Mononuclear cell (primary cell): ENCODE measurements around the gene ANKRD42. TPM values are rescaled to one million over a fixed set of nuclear protein-coding genes. Genes with fewer than 3 reads are reported as not detected.
"Not testable (repeated sequence)": the region's sequence is repeated elsewhere in the genome, so short reads cannot be mapped to it uniquely, and the experiment has no call there.

Experiments used
- H3K27me3 ChIP-seq: 2 replicates; pipeline ENCODE4 v1.6.0; 2011; ENCODE audit warnings: low read length, control low read depth; ENCODE audit not compliant: insufficient read depth
- H3K4me1 ChIP-seq: 2 replicates; pipeline ENCODE4 v1.5.1; 2011; ENCODE audit warnings: mild to moderate bottlenecking, low read length, control low read depth; ENCODE audit not compliant: insufficient read depth
- H3K4me3 ChIP-seq: 2 replicates; pipeline ENCODE4 v1.5.1; 2011; ENCODE audit warnings: mild to moderate bottlenecking, low read length, moderate library complexity
- H3K9me3 ChIP-seq: 2 replicates; pipeline ENCODE4 v1.5.1; 2011; ENCODE audit warnings: low read depth, mild to moderate bottlenecking, control low read depth, low read length
- total RNA-seq: library from RNA; depleted of rRNA; stranded (reverse); fragments of >200 nt; gene quantifications from one replicate; pipeline ENCODE4 v1.2.3, GENCODE V29; 2012

Gene ANKRD42
- total RNA-seq, 1 donor: 5.8 TPM

DNA sequence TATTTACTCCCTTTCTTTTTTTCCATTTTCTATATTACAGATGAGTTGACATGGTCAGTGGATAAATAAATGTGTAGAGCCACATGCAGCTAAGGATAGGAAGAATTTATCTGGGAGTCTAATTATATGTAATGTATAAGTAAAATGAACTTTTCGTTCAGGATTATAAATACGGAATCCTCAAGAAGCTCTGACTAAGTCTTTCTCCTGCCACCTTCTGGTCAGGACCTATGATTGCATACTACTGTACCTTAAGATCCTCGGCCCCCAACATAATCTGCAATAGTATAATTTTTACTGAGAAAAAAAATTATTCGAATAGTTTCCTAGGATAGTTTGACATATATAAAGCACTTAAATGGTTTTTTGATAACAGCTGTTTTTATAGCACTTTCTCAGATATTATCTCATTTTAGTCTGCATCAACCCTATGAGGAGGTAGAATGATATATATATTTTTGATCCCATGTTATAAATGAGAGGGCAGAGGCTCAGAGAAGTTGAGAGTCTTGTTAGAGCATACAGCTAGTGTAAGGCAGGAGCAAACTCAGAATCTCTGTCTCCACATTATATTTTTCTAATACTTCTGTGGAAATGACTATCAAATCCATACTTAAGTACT lies 56.6 kb downstream of the ANKRD42 start:
- Histone ChIP-seq H3K9me3 (no peaks in the 10 kb centered on the region), H3K4me1 (no peaks in the 10 kb centered on the region), H3K4me3 (no peak overlapping the region), H3K27me3 (no peaks in the 10 kb centered on the region)

GRCh38 chr11:83252266-83252665 lies 58.8 kb downstream of the ANKRD42 start:
- Histone ChIP-seq H3K27me3 (no peaks in the 10 kb centered on the region), H3K4me1 (no peaks in the 10 kb centered on the region), H3K9me3 (no peaks in the 10 kb centered on the region), H3K4me3 (no peak overlapping the region)

DNA sequence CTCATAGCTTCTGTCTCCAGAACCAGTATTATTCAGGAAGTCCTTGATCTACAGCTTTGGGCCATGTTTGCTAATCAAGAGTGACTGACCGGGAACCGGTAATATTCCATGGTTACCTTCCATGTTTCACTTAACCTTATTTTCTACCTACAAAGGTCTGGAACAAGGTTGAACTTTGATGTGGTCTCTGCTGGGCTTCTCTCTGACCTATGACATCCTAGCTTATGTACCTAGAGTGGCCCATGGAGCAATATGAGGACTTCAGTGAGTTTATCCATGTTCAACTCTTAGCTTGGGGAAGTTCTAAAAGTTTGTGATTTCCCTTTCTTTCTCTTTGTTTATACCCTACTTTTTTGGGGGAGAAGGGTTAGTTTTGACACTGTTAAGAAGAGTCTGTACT lies 59.4 kb downstream of the ANKRD42 start:
- Histone ChIP-seq H3K27me3 (no peaks in the 10 kb centered on the region), H3K4me3 (no peak overlapping the region), H3K4me1 (no peaks in the 10 kb centered on the region), H3K9me3 (no peaks in the 10 kb centered on the region)

- Histone ChIP-seq H3K4me3 (no peak overlapping the region), H3K4me1 (no peaks in the 10 kb centered on the region), H3K9me3 (no peaks in the 10 kb centered on the region), H3K27me3 (no peaks in the 10 kb centered on the region)
Measured at GRCh38 chr11:83255366-83255765, 61.9 kb downstream of the ANKRD42 start.

DNA sequence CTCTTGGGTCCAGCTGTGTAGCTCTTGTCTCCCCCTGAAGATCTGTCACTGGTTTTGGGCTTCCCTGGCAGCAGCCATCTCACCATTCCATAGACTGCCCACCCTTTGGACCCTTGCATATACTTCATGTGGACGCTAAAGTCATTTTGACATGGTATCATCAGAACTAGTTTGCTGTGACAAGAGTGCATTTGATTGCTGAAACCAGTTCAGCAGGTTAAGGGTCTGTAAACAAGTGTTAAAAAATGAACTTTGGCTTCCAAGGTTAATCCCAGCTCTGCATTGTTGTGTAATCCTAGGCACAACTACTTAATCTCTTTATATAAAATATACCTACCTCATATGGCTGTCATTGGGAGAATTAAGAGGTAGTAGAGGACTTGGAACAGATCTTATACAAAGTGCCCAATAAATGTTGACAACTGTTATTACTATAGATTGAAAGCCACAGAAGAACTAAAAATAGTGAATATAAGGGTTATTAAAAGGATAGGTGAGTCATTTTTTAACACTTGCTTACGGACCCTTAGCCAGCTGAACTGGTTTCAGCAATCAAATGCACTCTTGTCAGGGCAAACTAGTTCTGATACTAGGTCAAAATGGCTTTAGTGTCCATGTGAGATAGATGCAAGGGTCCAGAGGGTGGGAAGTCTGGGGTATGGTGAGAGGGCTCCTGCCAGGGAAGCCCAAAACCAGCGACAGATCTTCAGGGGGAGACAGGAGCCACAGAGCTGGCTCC lies 63.3 kb downstream of the ANKRD42 start:
- H3K27me3 ChIP-seq: no peaks in the 10 kb centered on the region
- no peaks in the 10 kb centered on the region for H3K9me3 ChIP-seq
- no peaks in the 10 kb centered on the region for H3K4me1 ChIP-seq
- no peak overlapping the region for H3K4me3 ChIP-seq

- H3K9me3 ChIP-seq: no peaks in the 10 kb centered on the region
Measured at GRCh38 chr11:83257761-83258168, 64.3 kb downstream of the ANKRD42 start.

GRCh38 chr11:83259559-83259958 lies 66.0 kb downstream of the ANKRD42 start:
- Histone ChIP-seq H3K9me3 (no peaks in the 10 kb centered on the region), H3K4me1 (no peaks in the 10 kb centered on the region), H3K27me3 (no peaks in the 10 kb centered on the region), H3K4me3 (no peak overlapping the region)

More at GRCh38 chr11:83257761-83258168, 64.3 kb downstream of the ANKRD42 start:
- Histone ChIP-seq H3K27me3 (no peaks in the 10 kb centered on the region), H3K4me1 (no peaks in the 10 kb centered on the region), H3K4me3 (no peak overlapping the region)

DNA sequence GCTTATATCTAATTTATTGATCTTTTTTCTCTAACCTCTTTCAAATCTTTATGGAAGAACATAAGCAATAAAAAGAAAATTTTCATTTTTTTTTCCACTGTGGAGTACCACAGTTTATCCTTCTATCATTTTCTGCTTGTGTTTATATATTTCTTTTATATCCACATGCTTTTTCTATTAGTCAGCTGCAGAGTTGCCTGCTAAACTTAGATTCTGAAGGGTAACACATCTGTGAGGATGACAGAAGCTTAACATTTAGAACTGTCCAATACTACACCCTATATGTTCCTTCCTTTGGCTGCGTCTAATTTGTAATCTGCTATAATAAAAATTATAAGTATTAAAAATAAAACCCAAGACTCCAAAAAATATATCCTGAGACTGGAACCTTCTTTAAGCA lies 71.8 kb downstream of the ANKRD42 start:
- Histone ChIP-seq H3K27me3 (no peaks in the 10 kb centered on the region), H3K4me1 (no peaks in the 10 kb centered on the region), H3K9me3 (no peaks in the 10 kb centered on the region), H3K4me3 (no peak overlapping the region)

DNA sequence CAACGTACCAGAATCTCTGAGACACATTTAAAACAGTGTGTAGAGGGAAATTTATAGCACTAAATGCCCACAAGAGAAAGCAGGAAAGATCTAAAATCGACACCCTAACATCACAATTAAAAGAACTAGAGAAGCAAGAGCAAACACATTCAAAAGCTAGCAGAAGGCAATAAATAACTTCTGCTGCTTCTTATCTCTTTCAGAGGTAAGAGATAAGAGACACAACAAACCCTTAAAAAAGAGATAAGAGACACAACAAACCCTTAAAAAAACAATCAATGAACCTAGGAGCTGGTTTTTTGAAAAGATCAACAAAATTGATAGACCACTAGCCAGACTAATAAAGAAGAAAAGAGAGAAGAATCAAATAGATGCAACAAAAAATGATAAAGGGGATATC lies 75.6 kb downstream of the ANKRD42 start:
- H3K4me3 ChIP-seq, H3K9me3 ChIP-seq, H3K4me1 ChIP-seq, H3K27me3 ChIP-seq: not testable (repeated sequence)

- not testable (repeated sequence) for H3K4me3 ChIP-seq, H3K9me3 ChIP-seq, H3K27me3 ChIP-seq, H3K4me1 ChIP-seq
Measured at GRCh38 chr11:83271734-83272133, 78.2 kb downstream of the ANKRD42 start.

DNA sequence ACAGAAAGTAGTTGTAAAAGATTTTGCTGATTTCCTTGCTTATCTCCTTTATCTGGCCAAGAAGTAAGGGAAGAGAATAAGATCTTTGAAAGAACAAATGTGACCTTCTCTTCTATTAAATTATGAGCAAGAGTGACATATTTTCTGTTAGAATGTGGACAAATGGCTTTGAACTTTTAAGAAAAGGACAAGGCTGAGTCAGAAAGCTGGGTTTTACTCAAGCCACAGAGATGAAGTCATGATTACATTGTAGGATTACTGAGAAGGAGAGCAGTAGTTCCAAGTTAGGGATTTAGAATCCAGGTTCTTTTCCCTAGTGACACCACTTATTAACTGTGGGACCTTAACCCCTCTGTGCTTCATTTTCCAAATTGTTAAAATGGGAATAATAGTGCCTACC lies 79.1 kb downstream of the ANKRD42 start:
- no peaks in the 10 kb centered on the region for H3K27me3 ChIP-seq
- no peak overlapping the region for H3K4me3 ChIP-seq
- H3K4me1 ChIP-seq: no peaks in the 10 kb centered on the region
- H3K9me3 ChIP-seq: no peaks in the 10 kb centered on the region

GRCh38 chr11:83275888-83276641 lies 82.6 kb downstream of the ANKRD42 start:
- Histone ChIP-seq H3K27me3 (no peaks in the 10 kb centered on the region), H3K4me1 (no peaks in the 10 kb centered on the region), H3K9me3 (no peaks in the 10 kb centered on the region), H3K4me3 (no peak overlapping the region)

GRCh38 chr11:83278351-83278750 lies 84.8 kb downstream of the ANKRD42 start:
- no peaks in the 10 kb centered on the region for H3K9me3 ChIP-seq

DNA sequence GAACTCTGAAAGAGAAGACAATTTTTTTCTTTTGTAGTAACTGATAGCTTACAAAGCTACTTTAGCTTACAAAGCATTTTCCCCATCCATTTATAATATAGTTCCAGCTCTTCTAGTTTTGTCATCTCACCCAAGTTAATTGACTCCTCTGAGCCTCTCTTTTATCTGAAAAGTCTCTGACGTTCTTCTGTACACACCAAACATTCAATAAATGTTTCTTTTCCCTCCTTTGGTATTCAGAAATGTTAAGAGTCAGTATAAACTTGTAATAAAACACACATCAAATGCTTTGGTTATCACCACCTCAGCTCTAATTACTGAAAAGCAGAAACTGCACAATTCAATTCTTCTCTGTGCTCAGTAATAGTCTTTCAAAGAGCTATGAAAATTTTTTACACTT lies 86.7 kb downstream of the ANKRD42 start:
- H3K9me3 ChIP-seq: no peaks in the 10 kb centered on the region
- peaks cover 15% of the 10 kb centered on the region for H3K4me1 ChIP-seq
- H3K4me3 ChIP-seq: no peak overlapping the region
- no peaks in the 10 kb centered on the region for H3K27me3 ChIP-seq

More at GRCh38 chr11:83278351-83278750, 84.8 kb downstream of the ANKRD42 start:
- H3K27me3 ChIP-seq: no peaks in the 10 kb centered on the region
- H3K4me3 ChIP-seq: no peak overlapping the region
- peaks cover 3% of the 10 kb centered on the region for H3K4me1 ChIP-seq

DNA sequence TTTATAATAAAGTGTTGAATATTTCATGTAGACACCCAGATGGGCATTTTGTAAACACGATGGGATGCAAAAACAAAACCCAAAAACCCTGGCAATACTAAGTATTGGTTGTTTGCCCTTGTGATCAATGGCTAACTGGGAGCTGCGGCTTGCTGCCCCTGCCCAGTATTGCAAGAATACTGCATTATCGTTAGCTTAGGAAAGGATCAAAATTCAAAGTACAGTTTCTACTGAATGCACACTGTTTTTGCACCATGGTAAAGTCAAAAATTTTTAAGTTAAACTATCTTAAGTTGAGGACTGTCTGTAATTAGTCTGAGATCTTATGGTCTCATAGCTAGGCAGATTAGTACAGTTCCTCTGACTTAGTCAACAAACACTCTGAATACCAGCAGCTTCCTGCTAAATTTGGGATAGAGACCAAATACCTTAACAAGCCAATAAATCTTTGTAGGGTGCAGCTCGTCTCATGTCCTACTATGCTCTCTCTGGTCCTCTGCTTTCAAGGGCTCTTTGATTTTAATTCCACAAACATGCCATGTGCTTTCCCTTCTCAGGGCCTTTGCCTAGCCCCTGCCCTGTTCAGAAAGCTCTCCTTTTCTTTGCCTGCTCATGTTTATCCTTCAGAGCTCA lies 88.7 kb downstream of the ANKRD42 start:
- Histone ChIP-seq H3K4me3 (no peak overlapping the region), H3K4me1 (peaks cover 17% of the 10 kb centered on the region), H3K9me3 (no peaks in the 10 kb centered on the region)

More for the DNA sequence above, 88.7 kb downstream of the ANKRD42 start:
- H3K27me3 ChIP-seq: no peaks in the 10 kb centered on the region
